CD4-positive, alpha-beta T cell treated with Interleukin-1 beta for 1 hour (primary cell): ENCODE measurements around the gene PSMB5.
"Not testable (repeated sequence)": the region's sequence is repeated elsewhere in the genome, so short reads cannot be mapped to it uniquely, and the experiment has no call there.

Experiments
- DNase-seq, 2 donors: peaks; one replicate each; pipeline ENCODE4 v3.0.0-alpha.2; 2020 to 2022

Gene PSMB5

GRCh38 chr14:23013054-23013748 is 21.5 kb downstream of the PSMB5 start:
- DNase-seq = no peak

- peak; percentile 79 for DNase-seq
These were observed 24.6 kb downstream of the PSMB5 start, which contains the start of gene C14orf93 for GRCh38 chr14:23009939-23010726. TSS of gene C14orf93 (minus strand) at chr14:23010143. CDS start at chr14:22999023, 11,120 bp downstream.

- no peak for DNase-seq
These were observed 25.2 kb downstream of the PSMB5 start for GRCh38 chr14:23009483-23009938.

GRCh38 chr14:23008831-23009230 is 25.9 kb downstream of the PSMB5 start:
- DNase-seq = no peak

- peak; percentile 98 to 99 for DNase-seq
These were observed 27.9 kb downstream of the PSMB5 start for GRCh38 chr14:23006544-23007419.

- DNase-seq = no peak
These were observed 28.5 kb downstream of the PSMB5 start for GRCh38 chr14:23006188-23006534.

GRCh38 chr14:23005451-23006187 is 29.1 kb downstream of the PSMB5 start:
- no peak for DNase-seq

- DNase-seq = not testable (repeated sequence)
These were observed 30.4 kb downstream of the PSMB5 start for GRCh38 chr14:23004274-23004673.

- DNase-seq = no peak
These were observed 32.1 kb downstream of the PSMB5 start for GRCh38 chr14:23002592-23002991.

GRCh38 chr14:23000860-23001259 is 33.8 kb downstream of the PSMB5 start:
- no peak for DNase-seq

- no peak for DNase-seq
These were observed 36.2 kb downstream of the PSMB5 start for GRCh38 chr14:22998329-22999012.

GRCh38 chr14:22997676-22998323 is 36.9 kb downstream of the PSMB5 start:
- DNase-seq = no peak

GRCh38 chr14:22996768-22997654 is 37.7 kb downstream of the PSMB5 start:
- DNase-seq = no peak

- no peak for DNase-seq
These were observed 38.6 kb downstream of the PSMB5 start for GRCh38 chr14:22995889-22996625.

- peak; percentile 24 to 35 for DNase-seq
These were observed 39.9 kb downstream of the PSMB5 start for GRCh38 chr14:22994762-22995275.

GRCh38 chr14:22993517-22993916 is 41.2 kb downstream of the PSMB5 start:
- DNase-seq = no peak

- no peak for DNase-seq
These were observed 42.8 kb downstream of the PSMB5 start for GRCh38 chr14:22991852-22992251.

GRCh38 chr14:22987291-22987690 is 47.4 kb downstream of the PSMB5 start:
- DNase-seq = no peak

GRCh38 chr14:22986508-22987054 is 48.1 kb downstream of the PSMB5 start:
- DNase-seq = peak; percentile 84 to 88
